Liver (tissue), 9 donors: Measurements from ENCODE around the gene MYO16. TPM values are rescaled to one million over a fixed set of nuclear protein-coding genes. Genes with fewer than 3 reads are reported as not detected.

Experiments used
- DNase-seq: peaks from one replicate; pipeline ENCODE4 v3.0.0-alpha.2; 2017; ENCODE audit warnings: low spot score
- H3K27ac ChIP-seq, 2 donors: one replicate each; pipeline ENCODE4 v1.7.0; 2013; ENCODE audit warnings: inconsistent platforms in 2 of 2, low read length in 2 of 2, control low read depth in 1 of 2, low read depth in 1 of 2, mild to moderate bottlenecking in 1 of 2
- H3K27me3 ChIP-seq, 4 donors: one replicate each; pipeline versions ENCODE4 v1.6.1 to v1.7.0; 2013; ENCODE audit warnings: low read length in 3 of 4, inconsistent platforms in 1 of 4, mild to moderate bottlenecking in 1 of 4, moderate library complexity in 1 of 4; ENCODE audit not compliant: control insufficient read depth in 4 of 4, insufficient read depth in 4 of 4
- H3K36me3 ChIP-seq, 4 donors: one replicate each; pipeline versions ENCODE4 v1.6.1 to v1.7.0; 2013; ENCODE audit warnings: low read length in 3 of 4, mild to moderate bottlenecking in 3 of 4, low read depth in 1 of 4, moderate library complexity in 1 of 4; ENCODE audit not compliant: control insufficient read depth in 4 of 4, insufficient read depth in 3 of 4
- H3K4me1 ChIP-seq, 4 donors: one replicate each; pipeline versions ENCODE4 v1.6.1 to v1.7.0; 2013; ENCODE audit warnings: low read length in 3 of 4, mild to moderate bottlenecking in 3 of 4, moderate library complexity in 1 of 4; ENCODE audit not compliant: control insufficient read depth in 4 of 4, insufficient read depth in 4 of 4
- H3K4me3 ChIP-seq, 3 donors: one replicate each; pipeline versions ENCODE4 v1.6.1 to v1.7.0; 2013; ENCODE audit warnings: low read length in 3 of 3, control low read depth in 1 of 3, low read depth in 1 of 3, mild to moderate bottlenecking in 1 of 3
- H3K9ac ChIP-seq, 2 donors: one replicate each; pipeline ENCODE4 v1.7.0; 2013; ENCODE audit warnings: low read length in 2 of 2, mild to moderate bottlenecking in 2 of 2, moderate library complexity in 2 of 2, control low read depth in 1 of 2, low read depth in 1 of 2
- H3K9me3 ChIP-seq, 4 donors: one replicate each; pipeline versions ENCODE4 v1.6.1 to v1.7.0; 2013; ENCODE audit warnings: low read length in 3 of 4; ENCODE audit not compliant: control insufficient read depth in 4 of 4
- ATF3 ChIP-seq: IDR thresholded peaks from 2 replicates; pipeline ENCODE4 v1.6.1; 2016; ENCODE audit warnings: antibody characterized with exemption
- EGR1 ChIP-seq, 2 donors: IDR thresholded peaks; 2 replicates each; pipeline ENCODE4 v1.6.1; 2016 to 2018; ENCODE audit warnings: antibody characterized with exemption in 2 of 2, low read depth in 2 of 2
- FOXA1 ChIP-seq: IDR thresholded peaks from 2 replicates; pipeline ENCODE4 v1.6.1; 2016; ENCODE audit warnings: antibody characterized with exemption
- FOXA2 ChIP-seq: IDR thresholded peaks from 2 replicates; pipeline ENCODE4 v1.6.1; 2016; ENCODE audit warnings: antibody characterized with exemption
- GABPA ChIP-seq, 2 donors: IDR thresholded peaks in 1 of 2; conservative IDR thresholded peaks in 1 of 2; 2 replicates each; pipeline ENCODE4 v1.6.1; 2016; ENCODE audit warnings: antibody characterized with exemption in 2 of 2, mild to moderate bottlenecking in 1 of 2, moderate library complexity in 1 of 2
- HNF4A ChIP-seq, 2 donors: conservative IDR thresholded peaks; 2 replicates each; pipeline ENCODE4 v1.6.1; 2016; ENCODE audit warnings: antibody characterized with exemption in 2 of 2, mild to moderate bottlenecking in 2 of 2
- HNF4G ChIP-seq: IDR thresholded peaks from 2 replicates; pipeline ENCODE4 v1.6.1; 2016; ENCODE audit warnings: antibody characterized with exemption
- MAX ChIP-seq: IDR thresholded peaks from 2 replicates; pipeline ENCODE4 v1.6.1; 2016; ENCODE audit warnings: antibody characterized with exemption
- NR2F2 ChIP-seq: IDR thresholded peaks from 2 replicates; pipeline ENCODE4 v1.6.1; 2016; ENCODE audit warnings: antibody characterized with exemption
- RAD21 ChIP-seq, 2 donors: IDR thresholded peaks; 2 replicates each; pipeline ENCODE4 v1.6.1; 2016; ENCODE audit warnings: antibody characterized with exemption in 2 of 2, mild to moderate bottlenecking in 2 of 2
- REST ChIP-seq: IDR thresholded peaks from 2 replicates; pipeline ENCODE4 v1.6.1; 2016; ENCODE audit warnings: antibody characterized with exemption, mild to moderate bottlenecking
- RXRA ChIP-seq, 2 donors: IDR thresholded peaks; 2 replicates each; pipeline ENCODE4 v1.6.1; 2017 to 2018; ENCODE audit warnings: antibody characterized with exemption in 2 of 2, mild to moderate bottlenecking in 1 of 2
- SP1 ChIP-seq: IDR thresholded peaks from 2 replicates; pipeline ENCODE4 v1.6.1; 2018; ENCODE audit warnings: antibody characterized with exemption, mild to moderate bottlenecking
- TAF1 ChIP-seq: conservative IDR thresholded peaks from 2 replicates; pipeline ENCODE4 v1.6.1; 2016; ENCODE audit warnings: antibody characterized with exemption, mild to moderate bottlenecking
- YY1 ChIP-seq: IDR thresholded peaks from 2 replicates; pipeline ENCODE4 v1.6.1; 2016; ENCODE audit warnings: antibody characterized with exemption, mild to moderate bottlenecking
- ZBTB33 ChIP-seq: IDR thresholded peaks from 2 replicates; pipeline ENCODE4 v1.6.1; 2016; ENCODE audit warnings: antibody characterized with exemption
- WGBS: extraction: QIAGEN DNeasy Blood & Tissue Kit; methylation state at CpG from one replicate; pipeline ENCODE4 v1.1.7; 2013; 5-methylcytosine and 5-hydroxymethylcytosine counted together
- polyA plus RNA-seq, 2 donors: library from polyadenylated mRNA; stranded (reverse) in 1 of 2; unstranded in 1 of 2; fragments of 200-250 nt in 1 of 2; fragments of >200 nt in 1 of 2; fragmentation: Nextera tagmentation in 1 of 2; extraction: Ambion mirVana in 1 of 2; gene quantifications; one replicate each; pipeline versions ENCODE4 v1.2.1 to v1.2.3, GENCODE V29; 2013 to 2015
- total RNA-seq, 2 donors: library from RNA; depleted of rRNA; stranded (reverse); fragments of >200 nt; gene quantifications; one replicate each; pipeline ENCODE4 v1.2.3, GENCODE V29; 2014
- TF ChIP-seq, protein P1 (sequence below): fragments of 150-350 bp; IDR thresholded peaks from 2 replicates; pipeline ENCODE4 v1.5.1; 2017; ENCODE audit warnings: improper control_type of control experiment, low read depth, low read length; ENCODE audit not compliant: missing input control
- donor health status: healthy.
- donor health status: healthy.
- donor health status: healthy.
- donor health status: healthy.
- donor health status: healthy.

Gene MYO16
- total and polyA plus RNA-seq, 4 donors: 0.37 to 1.1 (median 0.68) TPM

DNA sequence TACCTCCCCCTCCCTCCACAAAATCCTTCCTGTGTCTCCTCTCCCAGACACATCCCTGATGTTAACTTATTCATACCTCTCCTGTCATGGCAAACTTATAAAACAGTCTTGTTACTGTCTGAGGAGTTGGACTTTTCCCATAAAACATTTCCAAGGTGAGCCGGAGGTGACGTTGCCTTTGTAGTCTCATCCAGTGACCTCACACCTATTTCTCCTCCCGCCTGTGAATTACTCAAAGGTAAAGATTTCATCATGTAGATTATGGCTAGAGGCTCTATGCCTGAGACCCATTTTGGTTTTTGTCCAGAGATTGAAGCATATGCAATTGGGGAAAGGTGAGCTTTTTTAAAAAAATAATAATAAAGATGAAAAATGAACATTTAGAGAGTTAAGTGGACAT, 529.0 kb downstream of the MYO16 start:
- H3K9me3 ChIP-seq: no peaks in the 10 kb centered on the region
- H3K4me1 ChIP-seq: no peaks in the 10 kb centered on the region
- H3K9ac ChIP-seq: no peak overlapping the region
- no peaks in the 10 kb centered on the region for H3K36me3 ChIP-seq
- no peak for TF ChIP-seq HNF4A (conservative IDR thresholded peaks at IDR 0.05)
- no peak for TF ChIP-seq YY1
- TF ChIP-seq, protein P1, sequence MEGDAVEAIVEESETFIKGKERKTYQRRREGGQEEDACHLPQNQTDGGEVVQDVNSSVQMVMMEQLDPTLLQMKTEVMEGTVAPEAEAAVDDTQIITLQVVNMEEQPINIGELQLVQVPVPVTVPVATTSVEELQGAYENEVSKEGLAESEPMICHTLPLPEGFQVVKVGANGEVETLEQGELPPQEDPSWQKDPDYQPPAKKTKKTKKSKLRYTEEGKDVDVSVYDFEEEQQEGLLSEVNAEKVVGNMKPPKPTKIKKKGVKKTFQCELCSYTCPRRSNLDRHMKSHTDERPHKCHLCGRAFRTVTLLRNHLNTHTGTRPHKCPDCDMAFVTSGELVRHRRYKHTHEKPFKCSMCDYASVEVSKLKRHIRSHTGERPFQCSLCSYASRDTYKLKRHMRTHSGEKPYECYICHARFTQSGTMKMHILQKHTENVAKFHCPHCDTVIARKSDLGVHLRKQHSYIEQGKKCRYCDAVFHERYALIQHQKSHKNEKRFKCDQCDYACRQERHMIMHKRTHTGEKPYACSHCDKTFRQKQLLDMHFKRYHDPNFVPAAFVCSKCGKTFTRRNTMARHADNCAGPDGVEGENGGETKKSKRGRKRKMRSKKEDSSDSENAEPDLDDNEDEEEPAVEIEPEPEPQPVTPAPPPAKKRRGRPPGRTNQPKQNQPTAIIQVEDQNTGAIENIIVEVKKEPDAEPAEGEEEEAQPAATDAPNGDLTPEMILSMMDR: no peak
- TF ChIP-seq RXRA (IDR thresholded peaks at IDR 0.05): no peak
- TF ChIP-seq SP1: no peak
- TF ChIP-seq ATF3: no peak
- no peak for TF ChIP-seq EGR1 (IDR thresholded peaks at IDR 0.05; ENCODE audit: low read depth in 2 of 2)
- no peak for TF ChIP-seq FOXA1
- no peak for TF ChIP-seq FOXA2
- H3K4me3 ChIP-seq: no peak overlapping the region
- DNase-seq: no peak
- H3K27me3 ChIP-seq: no peaks in the 10 kb centered on the region
- WGBS: 84% methylated on average over 3 of the region's 3 CpGs
- H3K27ac ChIP-seq: no peak overlapping the region

DNA sequence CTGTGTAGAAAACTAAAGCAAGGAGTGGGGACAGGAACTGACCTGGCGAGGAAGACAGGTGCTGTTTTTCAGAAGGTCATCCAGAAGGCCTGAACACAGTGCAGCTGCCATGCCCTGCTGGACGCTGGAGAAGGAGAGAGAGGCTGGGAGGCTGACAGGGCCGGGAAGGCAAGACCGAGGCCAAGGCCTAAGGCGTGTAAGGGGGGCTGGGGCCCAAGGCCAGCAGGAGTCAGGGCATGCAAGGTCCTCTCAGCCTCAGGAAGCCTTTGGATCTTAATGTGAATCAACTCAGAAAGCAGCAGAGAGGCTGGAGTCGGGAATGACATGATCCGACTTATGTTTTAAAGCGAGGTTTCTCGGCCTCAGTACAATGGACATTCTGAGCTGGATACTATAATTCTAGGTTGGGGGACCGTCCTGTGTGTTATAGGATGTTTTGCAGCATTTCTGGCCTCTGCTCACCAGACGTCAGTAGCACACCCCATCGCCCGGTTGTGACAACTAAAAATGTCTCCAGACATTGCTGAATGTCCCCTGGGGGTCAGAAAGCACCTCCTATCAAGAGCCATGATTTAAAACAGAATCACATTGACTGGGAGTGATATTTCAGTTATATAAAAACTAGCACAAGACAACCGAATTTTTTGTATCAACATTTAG, 530.4 kb downstream of the MYO16 start:
- H3K4me1 ChIP-seq: no peaks in the 10 kb centered on the region
- H3K9me3 ChIP-seq: no peaks in the 10 kb centered on the region
- H3K27ac ChIP-seq: no peak overlapping the region
- 91% methylated on average over 14 of the region's 14 CpGs for WGBS
- no peaks in the 10 kb centered on the region for H3K27me3 ChIP-seq
- no peak overlapping the region for H3K4me3 ChIP-seq
- no peak overlapping the region for H3K9ac ChIP-seq
- DNase-seq: no peak
- TF ChIP-seq NR2F2: no peak
- no peak for TF ChIP-seq MAX
- TF ChIP-seq HNF4G: no peak
- TF ChIP-seq EGR1 (IDR thresholded peaks at IDR 0.05; ENCODE audit: low read depth in 2 of 2): no peak
- H3K36me3 ChIP-seq: no peaks in the 10 kb centered on the region

GRCh38 chr13:109160357-109160756, 530.9 kb downstream of the MYO16 start:
- DNase-seq: no peak

More at GRCh38 chr13:109160357-109160756, 530.9 kb downstream of the MYO16 start:
- WGBS: 87% methylated on average over 4 of the region's 4 CpGs
- Histone ChIP-seq H3K27ac (no peak overlapping the region), H3K9me3 (no peaks in the 10 kb centered on the region), H3K27me3 (no peaks in the 10 kb centered on the region), H3K4me1 (no peaks in the 10 kb centered on the region), H3K9ac (no peak overlapping the region), H3K4me3 (no peak overlapping the region), H3K36me3 (no peaks in the 10 kb centered on the region)
- TF ChIP-seq NR2F2 (no peak), ZBTB33 (no peak), FOXA1 (no peak), RXRA (IDR thresholded peaks at IDR 0.05) (no peak), YY1 (no peak), REST (no peak), GABPA (IDR thresholded peaks at IDR 0.05 in 1 of 2, conservative IDR thresholded peaks at IDR 0.05 in 1 of 2) (no peak), TAF1 (no peak), RAD21 (IDR thresholded peaks at IDR 0.05) (no peak)
